VCaP (cell line): ENCODE measurements around the gene CERS5.

Source experiments
- H3K27ac ChIP-seq: fragments of 450-650 bp; 2 replicates; pipeline ENCODE4 v1.5.1; 2017
- CTCF ChIP-seq: fragments of 450-650 bp; conservative IDR thresholded peaks from 2 replicates; pipeline ENCODE4 v1.5.1; 2017; ENCODE audit warnings: mild to moderate bottlenecking, moderate library complexity

CERS5 gene

GRCh38 chr12:50195832-50196231, 28.7 kb upstream of the CERS5 start:
- no peak for TF ChIP-seq CTCF
- peak overlapping the region; percentile 98 for H3K27ac ChIP-seq

- H3K27ac ChIP-seq = no peak overlapping the region
- no peak for TF ChIP-seq CTCF
Observed at GRCh38 chr12:50192908-50193307, 25.7 kb upstream of the CERS5 start.

- no peak overlapping the region for H3K27ac ChIP-seq
- TF ChIP-seq CTCF = no peak
Observed at GRCh38 chr12:50192236-50192635, 25.1 kb upstream of the CERS5 start.

GRCh38 chr12:50190859-50191258, 23.7 kb upstream of the CERS5 start:
- H3K27ac ChIP-seq = peak overlapping the region; percentile 92

GRCh38 chr12:50188875-50189575, 21.9 kb upstream of the CERS5 start:
- peak overlapping the region; percentile 92 for H3K27ac ChIP-seq
- TF ChIP-seq CTCF = no peak

More at GRCh38 chr12:50190859-50191258, 23.7 kb upstream of the CERS5 start:
- no peak for TF ChIP-seq CTCF

GRCh38 chr12:50188241-50188781, 21.1 kb upstream of the CERS5 start:
- H3K27ac ChIP-seq = peak overlapping the region; percentile 92
- TF ChIP-seq CTCF = no peak

GRCh38 chr12:50187084-50187900, 20.1 kb upstream of the CERS5 start:
- no peak for TF ChIP-seq CTCF
- H3K27ac ChIP-seq = peak overlapping the region; percentile 92
